Stimulated activated naive CD8-positive, alpha-beta T cell treated with anti-CD3 and anti-CD28 coated beads, Interleukin-15, amount 100 ng/mL, for 72 hours (primary cell): ENCODE results near the gene KLF6.
A peak's percentile ranks its signal among the peaks of the same experiment; 100 is the strongest.

Source experiments
- ATAC-seq: fragments of 150-1000 bp; cut with Tn5 transposase; 2 replicates; pipeline ENCODE4 v1.10.0; 2021; ENCODE audit warnings: mild to moderate bottlenecking, moderate library complexity
- DNase-seq, 2 donors: peaks; one replicate each; pipeline ENCODE4 v3.0.0; 2021 to 2022
- H3K27ac Mint-ChIP-seq, 2 donors: one replicate each; pipeline ENCODE4 v1.8.0; 2022; ENCODE audit warnings: mild to moderate bottlenecking in 2 of 2, mixed read lengths in 2 of 2, moderate library complexity in 2 of 2
- H3K27me3 Mint-ChIP-seq: one replicate; pipeline ENCODE4 v1.8.0; 2022; ENCODE audit warnings: mixed read lengths
- H3K4me1 Mint-ChIP-seq: one replicate; pipeline ENCODE4 v1.8.0; 2022; ENCODE audit warnings: mild to moderate bottlenecking, mixed read lengths
- H3K4me3 Mint-ChIP-seq, 2 donors: one replicate each; pipeline ENCODE4 v1.8.0; 2022; ENCODE audit warnings: mild to moderate bottlenecking in 2 of 2, mixed read lengths in 2 of 2, moderate library complexity in 1 of 2
- H3K9me3 Mint-ChIP-seq, 2 donors: one replicate each; pipeline ENCODE4 v1.8.0; 2022; ENCODE audit warnings: mixed read lengths in 2 of 2

KLF6 gene

GRCh38 chr10:3803295-3803926, 18.4 kb upstream of the KLF6 start:
- peaks cover 0 to 4% of the 10 kb centered on the region in 2 donors for H3K9me3 Mint-ChIP-seq
- peak overlapping the region; percentile 55 to 100 for H3K27ac Mint-ChIP-seq
- peaks cover 70% of the 10 kb centered on the region for H3K4me1 Mint-ChIP-seq
- DNase-seq, result no peak
- H3K4me3 Mint-ChIP-seq, result no peak overlapping the region
- no peak for ATAC-seq
- H3K27me3 Mint-ChIP-seq, result no peaks in the 10 kb centered on the region

GRCh38 chr10:3802526-3803265, 17.7 kb upstream of the KLF6 start:
- H3K4me3 Mint-ChIP-seq, result no peak overlapping the region
- peaks cover 70% of the 10 kb centered on the region for H3K4me1 Mint-ChIP-seq
- peaks cover 0 to 10% of the 10 kb centered on the region in 2 donors for H3K9me3 Mint-ChIP-seq
- no peak overlapping the region for H3K27ac Mint-ChIP-seq
- DNase-seq (no peak), ATAC-seq (no peak)
- no peaks in the 10 kb centered on the region for H3K27me3 Mint-ChIP-seq

- no peaks in the 10 kb centered on the region for H3K27me3 Mint-ChIP-seq
- ATAC-seq, result no peak
- peak overlapping the region in 1 of 2 donors; percentile 19 for H3K27ac Mint-ChIP-seq
- DNase-seq, result no peak
- peaks cover 65% of the 10 kb centered on the region for H3K4me1 Mint-ChIP-seq
- no peak overlapping the region for H3K4me3 Mint-ChIP-seq
- H3K9me3 Mint-ChIP-seq, result peaks cover 0 to 10% of the 10 kb centered on the region in 2 donors
These were observed 16.7 kb upstream of the KLF6 start for GRCh38 chr10:3801558-3802192.

- no peak overlapping the region for H3K4me3 Mint-ChIP-seq
- H3K9me3 Mint-ChIP-seq, result peaks cover 0 to 10% of the 10 kb centered on the region in 2 donors
These were observed 15.6 kb upstream of the KLF6 start for GRCh38 chr10:3800586-3800985.

GRCh38 chr10:3797750-3798149, 12.7 kb upstream of the KLF6 start:
- Mint-ChIP-seq H3K4me3 (no peak overlapping the region), H3K27me3 (no peaks in the 10 kb centered on the region), H3K27ac (no peak overlapping the region), H3K9me3 (peaks cover 10 to 21% of the 10 kb centered on the region in 2 donors), H3K4me1 (peaks cover 36% of the 10 kb centered on the region)
- ATAC-seq (peak; percentile 55), DNase-seq (no peak)

More at GRCh38 chr10:3800586-3800985, 15.6 kb upstream of the KLF6 start:
- no peak for DNase-seq
- H3K27ac Mint-ChIP-seq, result peak overlapping the region in 1 of 2 donors; percentile 59
- H3K4me1 Mint-ChIP-seq, result peaks cover 57% of the 10 kb centered on the region
- no peaks in the 10 kb centered on the region for H3K27me3 Mint-ChIP-seq
- ATAC-seq, result no peak

DNA sequence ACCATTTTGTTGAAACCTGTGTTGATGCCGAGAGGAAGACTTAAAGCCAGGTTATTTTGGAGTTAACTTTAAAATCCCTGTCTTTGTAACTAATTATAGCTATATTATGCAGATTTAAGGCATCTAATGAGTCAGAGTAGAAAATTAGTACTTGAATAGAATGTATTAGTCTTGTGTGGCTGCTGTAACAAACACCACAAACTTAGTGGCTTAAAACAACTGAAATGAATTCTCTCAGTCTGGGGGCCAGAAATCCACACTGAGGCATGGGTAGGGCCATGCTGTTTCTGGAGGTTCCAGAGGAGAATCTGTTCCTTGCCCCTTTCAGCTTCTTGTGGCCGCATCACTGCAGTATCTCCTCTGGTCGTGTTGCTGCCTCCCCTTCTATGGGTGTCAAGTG, 8.5 kb upstream of the KLF6 start:
- ATAC-seq (no peak), DNase-seq (no peak)
- Mint-ChIP-seq H3K4me1 (peaks cover 31% of the 10 kb centered on the region), H3K27ac (no peak overlapping the region), H3K9me3 (peaks cover 19 to 43% of the 10 kb centered on the region in 2 donors), H3K27me3 (no peaks in the 10 kb centered on the region), H3K4me3 (no peak overlapping the region)

DNA sequence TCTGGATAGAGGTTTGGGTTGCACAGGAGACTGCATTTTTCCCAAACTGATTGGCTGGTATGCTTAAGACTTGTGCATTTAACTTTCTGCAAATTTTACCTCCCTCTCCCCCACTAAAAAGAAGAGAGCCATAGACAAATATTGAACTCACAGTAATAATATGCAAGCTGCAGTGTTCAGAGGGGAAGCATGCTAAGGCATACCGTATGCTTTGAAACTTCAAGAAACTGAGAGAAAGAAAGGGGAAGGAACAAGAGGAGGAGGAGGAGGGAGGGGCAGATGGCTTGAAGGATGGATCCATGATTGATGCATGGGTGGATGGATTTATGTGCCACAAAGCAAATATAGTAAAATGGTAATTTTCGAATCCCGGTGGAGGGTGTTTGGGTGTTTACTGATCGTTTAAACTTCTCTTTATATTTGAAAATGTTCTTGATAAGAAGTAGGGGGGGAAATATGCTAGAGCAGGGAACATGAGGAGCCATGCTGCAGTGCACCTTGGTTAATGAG, 7.8 kb upstream of the KLF6 start:
- DNase-seq (no peak), ATAC-seq (no peak)
- Mint-ChIP-seq H3K27me3 (no peaks in the 10 kb centered on the region), H3K27ac (no peak overlapping the region), H3K9me3 (peaks cover 11 to 49% of the 10 kb centered on the region in 2 donors), H3K4me3 (no peak overlapping the region), H3K4me1 (peaks cover 23% of the 10 kb centered on the region)

GRCh38 chr10:3791974-3792633, 7.1 kb upstream of the KLF6 start:
- Mint-ChIP-seq H3K27ac (no peak overlapping the region), H3K27me3 (no peaks in the 10 kb centered on the region), H3K4me3 (no peak overlapping the region), H3K9me3 (peaks cover 11 to 50% of the 10 kb centered on the region in 2 donors), H3K4me1 (peaks cover 20% of the 10 kb centered on the region)
- ATAC-seq, result no peak
- no peak for DNase-seq

DNA sequence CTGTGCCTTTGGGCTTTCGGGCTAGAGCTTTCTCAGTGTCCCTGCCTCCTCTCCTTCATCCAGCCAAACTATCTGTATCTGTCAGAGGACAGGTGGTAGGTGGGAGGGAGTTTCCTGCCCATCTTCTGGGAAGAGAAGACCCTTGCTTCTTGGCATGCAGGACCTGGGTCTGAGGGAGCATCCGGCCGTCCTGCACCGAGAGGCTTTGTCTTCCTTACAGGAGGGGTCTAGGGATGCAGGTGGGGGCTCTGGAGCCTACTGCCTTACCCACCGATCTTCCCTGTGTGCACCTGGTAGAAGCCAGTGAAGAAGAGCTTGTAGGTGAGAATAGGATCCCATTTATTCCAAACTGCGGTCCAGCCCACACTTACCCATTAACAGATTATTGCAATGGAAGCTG, 5.8 kb upstream of the KLF6 start:
- Mint-ChIP-seq H3K9me3 (peaks cover 11 to 50% of the 10 kb centered on the region in 2 donors), H3K27ac (no peak overlapping the region), H3K4me3 (no peak overlapping the region), H3K27me3 (no peaks in the 10 kb centered on the region), H3K4me1 (peaks cover 26% of the 10 kb centered on the region)
- ATAC-seq, result no peak
- DNase-seq, result no peak

GRCh38 chr10:3790272-3790671, 5.3 kb upstream of the KLF6 start:
- H3K27me3 Mint-ChIP-seq, result no peaks in the 10 kb centered on the region
- H3K4me1 Mint-ChIP-seq, result peaks cover 30% of the 10 kb centered on the region
- H3K27ac Mint-ChIP-seq, result no peak overlapping the region
- no peak for ATAC-seq
- H3K9me3 Mint-ChIP-seq, result peaks cover 11 to 49% of the 10 kb centered on the region in 2 donors
- H3K4me3 Mint-ChIP-seq, result no peak overlapping the region
- DNase-seq, result no peak

DNA sequence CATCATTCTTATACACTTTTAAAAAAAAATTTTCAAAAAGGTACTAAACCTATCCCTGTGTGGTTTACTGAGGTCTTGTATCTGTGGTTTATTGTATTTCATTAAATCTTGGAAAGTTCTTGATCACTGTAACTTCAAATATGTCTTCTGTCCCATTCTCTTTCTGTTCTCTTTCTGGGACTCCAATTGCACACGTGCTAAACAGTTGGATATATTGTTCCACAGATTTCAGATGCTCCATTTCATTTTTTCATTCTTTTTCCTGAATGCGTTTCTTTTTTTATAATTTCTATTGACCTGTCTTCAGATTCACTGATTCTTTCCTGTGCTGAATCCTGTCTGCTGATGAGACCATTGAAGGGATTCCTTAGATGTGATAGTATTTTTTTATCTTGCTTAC, 4.6 kb upstream of the KLF6 start:
- Mint-ChIP-seq H3K27ac (no peak overlapping the region), H3K4me3 (no peak overlapping the region), H3K4me1 (peaks cover 30% of the 10 kb centered on the region), H3K27me3 (no peaks in the 10 kb centered on the region), H3K9me3 (peaks cover 11 to 43% of the 10 kb centered on the region in 2 donors)
- DNase-seq, result no peak
- ATAC-seq, result no peak

GRCh38 chr10:3787816-3788215, 2.8 kb upstream of the KLF6 start:
- no peaks in the 10 kb centered on the region for H3K27me3 Mint-ChIP-seq
- H3K27ac Mint-ChIP-seq, result peak overlapping the region; percentile 35 to 44
- DNase-seq, result no peak
- H3K9me3 Mint-ChIP-seq, result peaks cover 11 to 30% of the 10 kb centered on the region in 2 donors
- H3K4me1 Mint-ChIP-seq, result peaks cover 38% of the 10 kb centered on the region
- no peak overlapping the region for H3K4me3 Mint-ChIP-seq
- no peak for ATAC-seq

DNA sequence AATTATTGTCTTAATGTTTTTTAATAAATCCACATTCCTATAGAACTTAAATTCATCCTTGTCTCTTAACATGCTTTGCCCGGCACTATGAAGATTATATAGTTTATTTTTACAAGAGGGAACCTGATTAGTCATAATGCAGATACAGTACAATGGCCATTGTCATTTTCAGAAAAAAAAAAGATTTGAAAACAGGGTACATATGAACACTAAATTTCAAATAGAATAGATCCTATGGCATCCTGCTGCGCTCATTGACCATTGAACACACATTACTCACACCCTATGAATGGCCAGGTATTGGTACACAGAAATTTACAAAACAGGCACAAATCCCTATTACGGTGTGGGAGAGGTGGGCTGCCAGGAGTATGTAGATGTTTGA, 2.0 kb upstream of the KLF6 start:
- Mint-ChIP-seq H3K27ac (peak overlapping the region; percentile 63 to 100), H3K4me3 (no peak overlapping the region), H3K27me3 (no peaks in the 10 kb centered on the region), H3K9me3 (peaks cover 11 to 24% of the 10 kb centered on the region in 2 donors), H3K4me1 (peaks cover 39% of the 10 kb centered on the region)
- ATAC-seq, result no peak
- DNase-seq, result no peak

DNA sequence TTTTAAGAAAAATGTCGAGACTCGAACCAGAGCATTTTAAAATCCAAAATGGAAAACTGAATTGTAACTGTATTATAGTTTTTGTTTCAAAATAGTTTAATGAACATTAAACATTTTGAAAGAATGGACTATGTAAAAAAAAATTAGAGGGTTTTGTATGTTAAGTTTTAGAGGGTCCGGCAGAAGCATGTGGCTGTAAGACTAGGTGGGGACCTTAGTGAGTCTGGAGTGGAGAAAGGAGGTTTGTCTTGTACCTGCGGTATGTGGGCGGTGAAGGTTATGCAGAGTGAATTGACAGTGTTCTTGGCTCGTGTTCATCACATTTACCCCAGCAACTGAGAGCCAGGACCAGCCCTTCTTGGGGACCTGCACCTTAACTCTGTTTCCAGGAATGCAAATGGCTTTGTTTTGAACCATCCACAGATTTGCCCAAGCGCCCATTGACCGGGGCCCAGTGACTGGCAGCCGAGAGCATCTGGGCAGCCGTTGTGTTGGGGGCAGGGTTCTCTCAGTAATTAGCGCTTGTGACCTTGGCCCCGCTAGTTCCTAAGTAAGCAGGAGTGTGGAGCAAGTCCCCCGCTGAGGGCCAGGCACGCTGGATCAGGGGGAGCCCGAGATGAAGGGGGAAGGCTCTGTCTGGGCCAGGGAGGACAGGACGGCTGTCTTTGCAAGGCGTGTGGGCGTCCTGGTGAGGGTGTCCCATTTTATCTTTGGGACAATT, 1.4 kb upstream of the KLF6 start:
- peaks cover 42% of the 10 kb centered on the region for H3K4me1 Mint-ChIP-seq
- ATAC-seq (no peak), DNase-seq (peak in 1 of 2 donors; percentile 46)
- H3K4me3 Mint-ChIP-seq, result peak overlapping the region; percentile 93 to 95
- H3K9me3 Mint-ChIP-seq, result peaks cover 11 to 22% of the 10 kb centered on the region in 2 donors
- H3K27me3 Mint-ChIP-seq, result no peaks in the 10 kb centered on the region
- peak overlapping the region; percentile 100 for H3K27ac Mint-ChIP-seq

- peaks cover 7 to 17% of the 10 kb centered on the region in 2 donors for H3K9me3 Mint-ChIP-seq
- H3K4me3 Mint-ChIP-seq, result peak overlapping the region; percentile 93 to 95
- peaks cover 44% of the 10 kb centered on the region for H3K4me1 Mint-ChIP-seq
- ATAC-seq, result peak; percentile 42
- H3K27ac Mint-ChIP-seq, result peak overlapping the region; percentile 100
- no peaks in the 10 kb centered on the region for H3K27me3 Mint-ChIP-seq
- peak; percentile 57 to 63 for DNase-seq
These were observed 852 bp upstream of the KLF6 start for GRCh38 chr10:3785851-3786271.
